Measurements from ENCODE around the gene PHACTR3. TPM values are rescaled to one million over a fixed set of nuclear protein-coding genes. Genes with fewer than 3 reads are reported as not detected.
"Not testable (repeated sequence)": the region's sequence is repeated elsewhere in the genome, so short reads cannot be mapped to it uniquely, and the experiment has no call there.

PHACTR3 gene
- polyA plus RNA-seq, 3 donors from 2014 or later, result not detected

GRCh38 chr20:59832406-59833363 is 228.3 kb downstream of the PHACTR3 start:
- peaks cover 4 to 10% (median 10%) of the 10 kb centered on the region in 3 donors for H3K27me3 Mint-ChIP-seq (ENCODE audit: low read depth in 3 of 3)
- H3K36me3 Mint-ChIP-seq, result no peaks in the 10 kb centered on the region
- H3K4me1 Mint-ChIP-seq, result peaks cover 0 to 7% of the 10 kb centered on the region in 2 donors
- no peak for DNase-seq
- H3K27ac Mint-ChIP-seq, result no peak overlapping the region
- no peak overlapping the region for H3K4me3 Mint-ChIP-seq
- no peaks in the 10 kb centered on the region for H3K9me3 Mint-ChIP-seq

- no peak for DNase-seq
- Mint-ChIP-seq H3K4me1 (peaks cover 0 to 7% of the 10 kb centered on the region in 2 donors), H3K27ac (no peak overlapping the region), H3K36me3 (no peaks in the 10 kb centered on the region), H3K9me3 (no peaks in the 10 kb centered on the region), H3K4me3 (no peak overlapping the region), H3K27me3 (ENCODE audit: low read depth in 3 of 3) (peaks cover 7 to 10% (median 8%) of the 10 kb centered on the region in 3 donors)
Measured at GRCh38 chr20:59835057-59835447, 230.7 kb downstream of the PHACTR3 start.

- no peak for DNase-seq
- H3K4me3 Mint-ChIP-seq, result peak overlapping the region in 1 of 5 donors; percentile 2
- no peaks in the 10 kb centered on the region for H3K9me3 Mint-ChIP-seq
- H3K27ac Mint-ChIP-seq, result no peak overlapping the region
- no peaks in the 10 kb centered on the region for H3K36me3 Mint-ChIP-seq
- peaks cover 7 to 10% (median 8%) of the 10 kb centered on the region in 3 donors for H3K27me3 Mint-ChIP-seq (ENCODE audit: low read depth in 3 of 3)
- peaks cover 0 to 7% of the 10 kb centered on the region in 2 donors for H3K4me1 Mint-ChIP-seq
Measured at GRCh38 chr20:59835448-59836395, 231.4 kb downstream of the PHACTR3 start.

- no peak for DNase-seq
- H3K36me3 Mint-ChIP-seq, result peaks cover 0 to under 1% (median 0%) of the 10 kb centered on the region in 3 donors
- H3K4me3 Mint-ChIP-seq, result no peak overlapping the region
- no peaks in the 10 kb centered on the region for H3K9me3 Mint-ChIP-seq
- H3K27me3 Mint-ChIP-seq (ENCODE audit: low read depth in 3 of 3), result peaks cover 7 to 11% (median 10%) of the 10 kb centered on the region in 3 donors
- H3K27ac Mint-ChIP-seq, result no peak overlapping the region
- peaks cover 0 to 7% of the 10 kb centered on the region in 2 donors for H3K4me1 Mint-ChIP-seq
Measured at GRCh38 chr20:59836767-59837166, 232.4 kb downstream of the PHACTR3 start.

GRCh38 chr20:59837623-59838394 is 233.5 kb downstream of the PHACTR3 start:
- Mint-ChIP-seq H3K4me3 (no peak overlapping the region), H3K27ac (no peak overlapping the region), H3K9me3 (no peaks in the 10 kb centered on the region), H3K4me1 (peaks cover 0 to 7% of the 10 kb centered on the region in 2 donors), H3K36me3 (peaks cover 0 to 6% (median 0%) of the 10 kb centered on the region in 3 donors), H3K27me3 (ENCODE audit: low read depth in 3 of 3) (peaks cover 7 to 12% (median 10%) of the 10 kb centered on the region in 3 donors)
- DNase-seq, result no peak

GRCh38 chr20:59839400-59839799 is 235.1 kb downstream of the PHACTR3 start:
- DNase-seq, result no peak
- H3K9me3 Mint-ChIP-seq, result peaks cover 0 to 2% (median 0%) of the 10 kb centered on the region in 6 donors
- peaks cover 0 to 7% of the 10 kb centered on the region in 2 donors for H3K4me1 Mint-ChIP-seq
- H3K27ac Mint-ChIP-seq, result no peak overlapping the region
- H3K36me3 Mint-ChIP-seq, result peaks cover 0 to 6% (median 0%) of the 10 kb centered on the region in 3 donors
- peaks cover 7 to 13% (median 9%) of the 10 kb centered on the region in 3 donors for H3K27me3 Mint-ChIP-seq (ENCODE audit: low read depth in 3 of 3)
- no peak overlapping the region for H3K4me3 Mint-ChIP-seq

- no peak for DNase-seq
- H3K4me1 Mint-ChIP-seq, result no peaks in the 10 kb centered on the region
- H3K9me3 Mint-ChIP-seq, result peaks cover 0 to 2% (median 0%) of the 10 kb centered on the region in 6 donors
- H3K27ac Mint-ChIP-seq, result no peak overlapping the region
- H3K36me3 Mint-ChIP-seq, result peaks cover 0 to 6% (median 0%) of the 10 kb centered on the region in 3 donors
- no peak overlapping the region for H3K4me3 Mint-ChIP-seq
- H3K27me3 Mint-ChIP-seq (ENCODE audit: low read depth in 3 of 3), result peaks cover 0 to 7% (median 4%) of the 10 kb centered on the region in 3 donors
Measured at GRCh38 chr20:59845472-59845871, 241.1 kb downstream of the PHACTR3 start.

GRCh38 chr20:59848182-59848581 is 243.8 kb downstream of the PHACTR3 start:
- Mint-ChIP-seq H3K36me3 (peaks cover 0 to 4% (median 0%) of the 10 kb centered on the region in 3 donors), H3K27ac (no peak overlapping the region), H3K4me3 (no peak overlapping the region), H3K9me3 (peaks cover 0 to 2% (median 0%) of the 10 kb centered on the region in 6 donors), H3K27me3 (ENCODE audit: low read depth in 3 of 3) (peaks cover under 1 to 4% (median 2%) of the 10 kb centered on the region in 3 donors), H3K4me1 (no peaks in the 10 kb centered on the region)
- no peak for DNase-seq

GRCh38 chr20:59850018-59850641 is 245.8 kb downstream of the PHACTR3 start:
- Mint-ChIP-seq H3K4me1 (no peaks in the 10 kb centered on the region), H3K27me3 (ENCODE audit: low read depth in 3 of 3) (peaks cover 0 to 2% (median 0%) of the 10 kb centered on the region in 3 donors), H3K27ac (no peak overlapping the region), H3K4me3 (no peak overlapping the region), H3K36me3 (peaks cover 0 to 9% (median 5%) of the 10 kb centered on the region in 3 donors), H3K9me3 (no peaks in the 10 kb centered on the region)
- no peak for DNase-seq

- not testable (repeated sequence) for H3K9me3 Mint-ChIP-seq; H3K4me1 Mint-ChIP-seq; H3K27ac Mint-ChIP-seq; H3K27me3 Mint-ChIP-seq (ENCODE audit: low read depth in 3 of 3); DNase-seq; H3K4me3 Mint-ChIP-seq
- H3K36me3 Mint-ChIP-seq, result peaks cover 5 to 20% (median 18%) of the 10 kb centered on the region in 3 donors
Measured at GRCh38 chr20:59856526-59856925, 252.2 kb downstream of the PHACTR3 start.

GRCh38 chr20:59856941-59857340 is 252.6 kb downstream of the PHACTR3 start:
- DNase-seq; H3K4me1 Mint-ChIP-seq; H3K27me3 Mint-ChIP-seq (ENCODE audit: low read depth in 3 of 3); H3K9me3 Mint-ChIP-seq; H3K4me3 Mint-ChIP-seq; H3K27ac Mint-ChIP-seq: not testable (repeated sequence)
- H3K36me3 Mint-ChIP-seq, result peaks cover 9 to 24% (median 22%) of the 10 kb centered on the region in 3 donors

- Mint-ChIP-seq H3K27me3 (ENCODE audit: low read depth in 3 of 3) (peaks cover 0 to 3% (median 2%) of the 10 kb centered on the region in 3 donors), H3K4me3 (no peak overlapping the region), H3K27ac (no peak overlapping the region), H3K9me3 (no peaks in the 10 kb centered on the region), H3K36me3 (peaks cover 10 to 28% (median 22%) of the 10 kb centered on the region in 3 donors), H3K4me1 (no peaks in the 10 kb centered on the region)
- no peak for DNase-seq
Measured at GRCh38 chr20:59857966-59858365, 253.6 kb downstream of the PHACTR3 start.
